Psoas muscle (tissue), 8 donors: ENCODE measurements around the gene NOL8. TPM values are rescaled to one million over a fixed set of nuclear protein-coding genes. Genes with fewer than 3 reads are reported as not detected.

Experiments used
- ATAC-seq, 4 donors: fragments of 200-7000 bp; cut with Tn5 transposase; one replicate each; pipeline ENCODE4 v1.9.1; 2020; ENCODE audit warnings: moderate library complexity in 3 of 4, mild to moderate bottlenecking in 2 of 4
- DNase-seq, 2 donors: peaks; one replicate each; pipeline ENCODE4 v3.0.0-alpha.2; 2020
- H3K27ac ChIP-seq: fragments of 200-600 bp; one replicate; pipeline ENCODE4 v1.8.0; 2022
- H3K27me3 ChIP-seq, 3 donors: fragments of 200-600 bp in 1 of 3; one replicate each; pipeline versions ENCODE4 v1.6.1 to v1.8.0; 2013 to 2022; ENCODE audit warnings: low read length in 2 of 3, mild to moderate bottlenecking in 2 of 3, moderate library complexity in 1 of 3; ENCODE audit not compliant: insufficient read depth in 3 of 3
- H3K36me3 ChIP-seq, 2 donors: fragments of 200-600 bp in 1 of 2; one replicate each; pipeline versions ENCODE4 v1.6.1 to v1.8.0; 2013 to 2022; ENCODE audit warnings: low read depth in 1 of 2, mild to moderate bottlenecking in 1 of 2, moderate library complexity in 1 of 2; ENCODE audit not compliant: insufficient read depth in 1 of 2
- H3K4me1 ChIP-seq: fragments of 200-600 bp; one replicate; pipeline ENCODE4 v1.8.0; 2022
- H3K4me3 ChIP-seq: fragments of 200-600 bp; one replicate; pipeline ENCODE4 v1.8.0; 2022; ENCODE audit warnings: mild to moderate bottlenecking
- H3K9me3 ChIP-seq: fragments of 200-600 bp; one replicate; pipeline ENCODE4 v1.8.0; 2022
- WGBS, 3 donors: extraction: QIAGEN DNeasy Blood & Tissue Kit; methylation state at CpG; one replicate each; pipeline versions ENCODE4 v1.1.6 to v1.1.7; 2013; 5-methylcytosine and 5-hydroxymethylcytosine counted together
- intact Hi-C, 2 donors: fragments of 100-400 bp; cut with DNase I; formaldehyde crosslinking; loops; one replicate each; pipeline versions ENCODE4 v1.11.0 to v1.14.2; 2022
- long read RNA-seq, 2 donors: library from polyadenylated mRNA; unstranded; transcript quantifications; one replicate each; pipeline ENCODE4 v2.0.0, GENCODE V29; 2021
- polyA plus RNA-seq, 3 donors: library from polyadenylated mRNA; stranded (reverse); fragments of 200-250 nt; gene quantifications; one replicate each; pipeline ENCODE4 v1.2.3, GENCODE V29; 2013
- total RNA-seq, 4 donors: library from RNA; stranded (reverse); fragmentation: NEBNext Ultra II Directional in 2 of 4; extraction: Animal tissue kit (Norgen Biotek cat#: 25700) in 2 of 4; gene quantifications; one replicate each; pipeline versions ENCODE4 v1.2.1 to v1.2.4, GENCODE V29; 2021 to 2023
- TF ChIP-seq, protein P1 (sequence below): fragments of 200-600 bp; IDR thresholded peaks from one replicate; pipeline ENCODE4 v1.8.0; 2022; ENCODE audit warnings: antibody characterized with exemption
- donor health status: healthy with polysubstance abuse.
- donor health status: DM: no; HTN: no; CAD: no; lungs with moderate emphysema.
- donor health status: Bipolar disorder and iron deficiency.
- donor health status: healthy.
- donor health status: DM: yes; HTN: yes; CAD: no.
- donor health status: DM: no; HTN: no; CAD: no.
- donor health status: DM: no; HTN: no; CAD: no.
- donor health status: DM: yes; HTN: yes; CAD: no.

The NOL8 gene
- 10 to 100 TPM; 14.5 to 29.4 (median 20.1) TPM for total RNA-seq
- polyA plus RNA-seq = 10 to 100 TPM; 11.2 to 21.1 (median 11.7) TPM
- long read RNA-seq, donor 1, partial matches to known transcripts = 13 of 21 reads
- long read RNA-seq, donor 1, other reads (novel, unspliced or antisense) = 7 of 21 reads
- long read RNA-seq, donor 2, full-length matches to known transcripts = 5 of 31 reads
- long read RNA-seq, donor 2, partial matches to known transcripts = 12 of 31 reads
- long read RNA-seq, donor 2, other reads (novel, unspliced or antisense) = 14 of 31 reads

DNA sequence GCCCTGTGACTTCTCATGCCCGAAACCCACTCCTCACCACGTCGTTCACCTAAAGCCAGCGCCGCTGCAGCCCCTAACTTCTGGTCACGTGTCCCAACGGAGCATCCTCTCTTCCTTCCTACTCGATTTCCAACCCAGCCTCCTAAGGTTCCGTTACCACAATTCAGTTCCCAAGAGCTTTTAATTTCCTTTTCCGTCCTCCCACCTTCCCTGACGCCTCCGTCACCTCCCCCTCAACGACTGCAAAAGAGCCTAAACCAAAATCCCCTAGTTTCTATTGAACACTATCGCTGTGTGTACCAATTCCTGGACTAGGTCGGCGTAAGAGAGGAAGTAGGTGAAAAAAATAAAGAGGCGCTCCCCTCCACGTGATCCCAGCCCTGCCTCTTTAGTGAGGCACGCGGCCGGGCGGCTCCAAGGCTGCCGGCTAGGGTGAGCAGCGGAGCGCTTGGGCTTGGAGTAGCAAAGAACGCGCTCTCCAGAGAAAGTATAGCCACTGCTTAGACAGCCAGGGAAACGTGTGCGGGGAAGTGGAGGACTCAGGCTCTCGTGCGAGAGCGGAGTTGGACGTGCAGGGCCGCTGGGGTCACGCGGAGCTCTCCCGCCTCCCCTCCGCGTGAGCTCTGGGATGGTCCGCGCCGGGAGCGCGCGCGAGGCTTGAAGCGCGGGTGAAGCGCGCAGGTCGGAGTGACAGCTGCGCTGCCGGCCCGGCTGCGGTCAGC is at the start of gene NOL8, which contains the start of gene CENPP:
Gene NOL8 (minus strand): TSS at position 82 of the 722 bp plus-strand sequence. CDS start 1,189 bp downstream, outside the sequence.
Gene CENPP (plus strand): TSS at position 685 of the 722 bp plus-strand sequence.
- ATAC-seq (peak; percentile 97 to 98 (median 97)), DNase-seq (peak; percentile 86 to 92)
- 0 to 1% (median 0%) methylated on average over 49 to 55 of the region's 55 CpGs for WGBS, 3 donors
- Histone ChIP-seq H3K27me3 (no peaks in the 10 kb centered on the region), H3K9me3 (no peaks in the 10 kb centered on the region), H3K36me3 (peaks cover 3 to 28% of the 10 kb centered on the region in 2 donors), H3K27ac (peak within 1 kb of the TSS; percentile 98), H3K4me1 (peaks cover 29% of the 10 kb centered on the region), H3K4me3 (peak within 1 kb of the TSS; percentile 86)
- TF ChIP-seq, protein P1, sequence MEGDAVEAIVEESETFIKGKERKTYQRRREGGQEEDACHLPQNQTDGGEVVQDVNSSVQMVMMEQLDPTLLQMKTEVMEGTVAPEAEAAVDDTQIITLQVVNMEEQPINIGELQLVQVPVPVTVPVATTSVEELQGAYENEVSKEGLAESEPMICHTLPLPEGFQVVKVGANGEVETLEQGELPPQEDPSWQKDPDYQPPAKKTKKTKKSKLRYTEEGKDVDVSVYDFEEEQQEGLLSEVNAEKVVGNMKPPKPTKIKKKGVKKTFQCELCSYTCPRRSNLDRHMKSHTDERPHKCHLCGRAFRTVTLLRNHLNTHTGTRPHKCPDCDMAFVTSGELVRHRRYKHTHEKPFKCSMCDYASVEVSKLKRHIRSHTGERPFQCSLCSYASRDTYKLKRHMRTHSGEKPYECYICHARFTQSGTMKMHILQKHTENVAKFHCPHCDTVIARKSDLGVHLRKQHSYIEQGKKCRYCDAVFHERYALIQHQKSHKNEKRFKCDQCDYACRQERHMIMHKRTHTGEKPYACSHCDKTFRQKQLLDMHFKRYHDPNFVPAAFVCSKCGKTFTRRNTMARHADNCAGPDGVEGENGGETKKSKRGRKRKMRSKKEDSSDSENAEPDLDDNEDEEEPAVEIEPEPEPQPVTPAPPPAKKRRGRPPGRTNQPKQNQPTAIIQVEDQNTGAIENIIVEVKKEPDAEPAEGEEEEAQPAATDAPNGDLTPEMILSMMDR = no peak
- intact Hi-C loops = loop anchor here (5.0 to 10.0 kb wide), 2 partner anchors 309 to 312 kb away; no protein-coding TSS in a partner anchor

DNA sequence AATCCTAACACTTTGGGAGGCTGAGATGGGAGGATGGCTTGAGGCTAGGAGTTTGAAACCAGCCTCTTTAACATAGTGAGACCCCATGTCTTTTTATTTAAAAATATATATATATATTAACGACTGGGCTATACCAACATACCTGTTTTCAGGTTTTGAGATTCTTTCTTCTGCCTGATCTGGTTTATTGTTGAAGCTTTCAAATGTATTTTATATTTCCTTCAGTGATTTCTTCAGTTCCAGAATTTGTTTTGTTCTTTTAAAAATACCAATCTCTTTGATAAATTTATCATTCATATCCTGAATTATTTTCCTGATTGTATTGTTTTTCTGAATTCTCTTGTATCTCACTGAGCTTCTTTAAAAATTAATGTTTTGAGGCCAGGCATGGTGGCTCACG is 48.0 kb upstream of the NOL8 start:
- Histone ChIP-seq H3K9me3 (peaks cover 3% of the 10 kb centered on the region), H3K27me3 (no peaks in the 10 kb centered on the region), H3K27ac (no peak overlapping the region), H3K36me3 (no peaks in the 10 kb centered on the region), H3K4me3 (no peak overlapping the region), H3K4me1 (no peaks in the 10 kb centered on the region)
- DNase-seq (no peak), ATAC-seq (no peak)
- WGBS, 3 donors = 98 to 100% (median 98%) methylated on average over 2 of the region's 2 CpGs
- TF ChIP-seq, protein P1 = no peak
- intact Hi-C loops = no loop called here

DNA sequence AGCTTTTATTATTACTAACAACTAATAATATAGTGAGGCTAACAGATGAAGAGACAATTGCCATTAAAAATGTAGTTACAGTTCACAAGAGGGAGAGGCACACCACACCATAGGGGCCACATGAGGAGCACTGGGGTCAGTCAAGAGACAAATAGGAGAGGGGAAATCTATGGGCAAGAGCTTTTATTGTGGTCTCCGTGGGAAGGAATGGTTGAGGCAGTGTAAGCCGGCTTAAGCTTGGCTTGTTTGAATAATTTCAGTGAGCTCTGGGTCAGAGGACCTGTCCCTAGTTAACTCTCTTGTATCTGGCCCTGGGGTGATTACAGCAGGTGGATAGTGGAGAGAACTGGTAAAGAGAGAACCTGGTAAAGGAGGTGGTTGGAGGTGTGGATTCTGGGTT is 43.9 kb upstream of the NOL8 start:
- WGBS, 3 donors = 21 to 52% (median 35%) methylated on average over 2 of the region's 2 CpGs
- TF ChIP-seq, protein P1 = no peak
- H3K27ac ChIP-seq = no peak overlapping the region

DNA sequence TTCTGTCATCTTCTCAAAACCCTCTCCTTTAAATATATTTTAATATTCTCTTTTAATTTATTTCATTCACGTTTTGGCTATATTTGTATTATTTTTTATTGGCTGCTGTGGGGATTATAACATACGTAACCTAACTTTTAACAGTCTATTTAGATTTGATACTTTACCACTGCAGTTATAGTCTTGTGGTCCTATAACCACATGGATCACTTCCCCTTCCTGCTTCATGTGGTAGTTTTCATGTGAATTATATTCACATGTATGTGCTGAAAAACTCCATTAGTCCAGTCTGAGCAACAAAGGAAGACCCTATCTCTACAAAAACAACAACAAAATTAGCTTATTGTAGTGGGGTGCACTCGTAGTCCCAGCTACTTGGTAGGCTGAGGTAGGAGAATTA is 34.9 kb upstream of the NOL8 start:
- TF ChIP-seq, protein P1 = no peak
- Histone ChIP-seq H3K4me1 (no peaks in the 10 kb centered on the region), H3K27me3 (no peaks in the 10 kb centered on the region), H3K4me3 (no peak overlapping the region), H3K36me3 (no peaks in the 10 kb centered on the region), H3K27ac (no peak overlapping the region), H3K9me3 (peaks cover 15% of the 10 kb centered on the region)
- no peak for DNase-seq
- 89 to 93% (median 91%) methylated on average over 3 of the region's 3 CpGs for WGBS, 3 donors
- intact Hi-C loops = no loop called here
- no peak for ATAC-seq

More for the DNA sequence above, 43.9 kb upstream of the NOL8 start:
- ATAC-seq (no peak), DNase-seq (no peak)
- Histone ChIP-seq H3K4me3 (no peak overlapping the region), H3K4me1 (no peaks in the 10 kb centered on the region), H3K27me3 (no peaks in the 10 kb centered on the region), H3K9me3 (peaks cover 3% of the 10 kb centered on the region), H3K36me3 (no peaks in the 10 kb centered on the region)
- intact Hi-C loops = no loop called here
